HUDEP-2 (cell line): ENCODE data around the gene DCUN1D4.

Experiments
- DNase-seq, 76 experiments: peaks; one replicate each; lab custom pipeline; 2025; ENCODE audit not compliant: unreplicated experiment in 76 of 76; lab: John Stamatoyannopoulos, UW

Gene DCUN1D4

GRCh38 chr4:51842554-51843308, at the start of gene DCUN1D4:
Gene DCUN1D4 (plus strand): TSS chr4:51843153. CDS start chr4:51843243, 90 bp downstream.
- DNase-seq, result peak in 75 of 76 experiments; percentile 66 to 100 (median 99)

- no peak for DNase-seq
Observed at GRCh38 chr4:51820443-51821234, 22.3 kb upstream of the DCUN1D4 start.

GRCh38 chr4:51825341-51825740, 17.6 kb upstream of the DCUN1D4 start:
- DNase-seq, result no peak

- DNase-seq, result no peak
Observed at GRCh38 chr4:51830156-51830720, 12.7 kb upstream of the DCUN1D4 start.

GRCh38 chr4:51831133-51831532, 11.8 kb upstream of the DCUN1D4 start:
- peak in 62 of 76 experiments; percentile 2 to 81 (median 39) for DNase-seq

- DNase-seq, result no peak
Observed at GRCh38 chr4:51833236-51833635, 9.7 kb upstream of the DCUN1D4 start.

- DNase-seq, result no peak
Observed at GRCh38 chr4:51835079-51835478, 7.9 kb upstream of the DCUN1D4 start.

- DNase-seq, result no peak
Observed at GRCh38 chr4:51835855-51836254, 7.1 kb upstream of the DCUN1D4 start.

- no peak for DNase-seq
Observed at GRCh38 chr4:51836549-51836948, 6.4 kb upstream of the DCUN1D4 start.

- no peak for DNase-seq
Observed at GRCh38 chr4:51840781-51841180, 2.2 kb upstream of the DCUN1D4 start.

- DNase-seq, result peak in 2 of 76 experiments; percentile 21 to 29
Observed at GRCh38 chr4:51842167-51842553, 793 bp upstream of the DCUN1D4 start.

GRCh38 chr4:51843309-51844152, 578 bp downstream of the DCUN1D4 start:
- peak in 59 of 76 experiments; percentile 8 to 84 (median 65) for DNase-seq

GRCh38 chr4:51844153-51845054, 1.5 kb downstream of the DCUN1D4 start:
- peak in 74 of 76 experiments; percentile 19 to 95 (median 84) for DNase-seq

- peak in 1 of 76 experiments; percentile 35 for DNase-seq
Observed at GRCh38 chr4:51845055-51845426, 2.1 kb downstream of the DCUN1D4 start.

- DNase-seq, result no peak
Observed at GRCh38 chr4:51845711-51846110, 2.8 kb downstream of the DCUN1D4 start.

- DNase-seq, result no peak
Observed at GRCh38 chr4:51849430-51849829, 6.5 kb downstream of the DCUN1D4 start.

- no peak for DNase-seq
Observed at GRCh38 chr4:51850294-51850693, 7.3 kb downstream of the DCUN1D4 start.

GRCh38 chr4:51851090-51851936, 8.4 kb downstream of the DCUN1D4 start:
- peak in 33 of 76 experiments; percentile 1 to 63 (median 33) for DNase-seq

GRCh38 chr4:51851937-51852290, 9.0 kb downstream of the DCUN1D4 start:
- no peak for DNase-seq
